IMR-90 (cell line): Measurements from ENCODE around the gene FAH. TPM values are rescaled to one million over a fixed set of nuclear protein-coding genes. Genes with fewer than 3 reads are reported as not detected.

Experiments used
- ATAC-seq: fragments of 200-7000 bp; cut with Tn5 transposase; 2 replicates; pipeline ENCODE4 v1.9.1; 2020; ENCODE audit warnings: low read depth, mild to moderate bottlenecking, moderate library complexity
- BruUV-seq: library from RNA; stranded (reverse); fragments of 400-500 nt; replicated peaks from 2 replicates; lab custom pipeline; 2021; lab: Mats Ljungman, UMichigan
- CTCF ChIA-PET: fragments of 300-600 bp; formaldehyde crosslinking; extraction: SDS; loops from one replicate; lab custom pipeline; 2021; ENCODE audit warnings: antibody characterized with exemption; lab: Yijun Ruan, JAX
- POLR2A ChIA-PET: fragments of 300-600 bp; sonication (Branson Sonifier 250); formaldehyde crosslinking; loops from one replicate; lab custom pipeline; 2022; ENCODE audit warnings: antibody characterized with exemption; ENCODE audit not compliant: unreplicated experiment; lab: Charles Lee
- DNase-seq: peaks from one replicate; pipeline ENCODE4 v3.0.0; 2013
- H2AFZ ChIP-seq: replicated peaks from 2 replicates; pipeline ENCODE3; 2013; ENCODE audit warnings: low read length, mild to moderate bottlenecking; ENCODE audit not compliant: poor library complexity
- H2AK5ac ChIP-seq: 2 replicates; pipeline ENCODE4 v1.6.1; 2013; ENCODE audit warnings: low read depth, low read length, inconsistent platforms
- H2AK9ac ChIP-seq: replicated peaks from 2 replicates; pipeline ENCODE3; 2013; ENCODE audit warnings: mild to moderate bottlenecking, low read depth, low read length, moderate library complexity; ENCODE audit not compliant: poor library complexity
- H2BK120ac ChIP-seq: 2 replicates; pipeline ENCODE4 v1.6.1; 2013; ENCODE audit warnings: low read depth, low read length, inconsistent platforms
- H2BK15ac ChIP-seq: 3 replicates; pipeline ENCODE4 v1.6.1; 2013; ENCODE audit warnings: low read depth, low read length, inconsistent platforms
- H2BK20ac ChIP-seq: 2 replicates; pipeline ENCODE4 v1.6.1; 2013; ENCODE audit warnings: low read depth, mild to moderate bottlenecking, inconsistent platforms, low read length, moderate library complexity
- H2BK5ac ChIP-seq: 2 replicates; pipeline ENCODE4 v1.6.1; 2013; ENCODE audit warnings: mild to moderate bottlenecking, low read depth, low read length, inconsistent platforms; ENCODE audit not compliant: poor library complexity, severe bottlenecking
- H3K14ac ChIP-seq: replicated peaks from 2 replicates; pipeline ENCODE4 v1.6.1; 2013; ENCODE audit warnings: low read depth, low read length, inconsistent platforms
- H3K18ac ChIP-seq: 2 replicates; pipeline ENCODE4 v1.6.1; 2013; ENCODE audit warnings: low read depth, low read length, control low read depth
- H3K23ac ChIP-seq: 2 replicates; pipeline ENCODE4 v1.6.1; 2013; ENCODE audit warnings: low read depth, low read length, inconsistent platforms
- H3K27ac ChIP-seq: 2 replicates; pipeline ENCODE4 v1.5.1; 2013; ENCODE audit warnings: mild to moderate bottlenecking, control low read depth, low read length; ENCODE audit not compliant: insufficient read depth
- H3K27me3 ChIP-seq: 2 replicates; pipeline ENCODE4 v1.6.1; 2013; ENCODE audit warnings: low read length; ENCODE audit not compliant: control insufficient read depth, insufficient read depth
- H3K36me3 ChIP-seq: 2 replicates; pipeline ENCODE4 v1.6.1; 2013; ENCODE audit warnings: low read length, mixed read lengths; ENCODE audit not compliant: control insufficient read depth, insufficient read depth
- H3K4ac ChIP-seq: 2 replicates; pipeline ENCODE4 v1.6.1; 2013; ENCODE audit warnings: low read depth, low read length, inconsistent platforms
- H3K4me1 ChIP-seq: 2 replicates; pipeline ENCODE4 v1.6.1; 2013; ENCODE audit warnings: low read length, mixed read lengths; ENCODE audit not compliant: control insufficient read depth, insufficient read depth
- H3K4me2 ChIP-seq: 2 replicates; pipeline ENCODE4 v1.6.1; 2013; ENCODE audit warnings: low read depth, mild to moderate bottlenecking, control low read depth, low read length, moderate library complexity
- H3K4me3 ChIP-seq: 2 replicates; pipeline ENCODE4 v1.5.1; 2013; ENCODE audit warnings: low read depth, mild to moderate bottlenecking, control low read depth, low read length, moderate library complexity; ENCODE audit not compliant: insufficient read depth
- H3K56ac ChIP-seq: 2 replicates; pipeline ENCODE4 v1.6.1; 2013; ENCODE audit warnings: low read length, inconsistent platforms; ENCODE audit not compliant: insufficient read depth; ENCODE audit errors: extremely low read depth
- H3K79me1 ChIP-seq, 2 experiments: 2 replicates each; pipeline ENCODE4 v1.6.1; 2013; ENCODE audit warnings: low read length in 2 of 2, inconsistent platforms in 1 of 2, low read depth in 1 of 2
- H3K9ac ChIP-seq: 2 replicates; pipeline ENCODE4 v1.6.1; 2013; ENCODE audit warnings: low read depth, low read length, control low read depth
- H3K9me1 ChIP-seq: 2 replicates; pipeline ENCODE4 v1.6.1; 2013; ENCODE audit warnings: low read length, inconsistent platforms; ENCODE audit not compliant: insufficient read depth
- H3K9me3 ChIP-seq: 2 replicates; pipeline ENCODE4 v1.6.1; 2013; ENCODE audit warnings: low read length; ENCODE audit not compliant: control insufficient read depth, insufficient read depth
- H4K20me1 ChIP-seq: 2 replicates; pipeline ENCODE4 v1.6.1; 2013; ENCODE audit warnings: low read length, inconsistent platforms; ENCODE audit not compliant: insufficient read depth
- H4K5ac ChIP-seq: 2 replicates; pipeline ENCODE4 v1.6.1; 2013; ENCODE audit warnings: mild to moderate bottlenecking, low read depth, low read length, control low read depth
- H4K8ac ChIP-seq, 2 experiments: 2 replicates each; pipeline ENCODE4 v1.6.1; 2013; ENCODE audit warnings: low read depth in 2 of 2, low read length in 2 of 2, control low read depth in 1 of 2, inconsistent platforms in 1 of 2
- H4K91ac ChIP-seq: 2 replicates; pipeline ENCODE4 v1.6.1; 2013; ENCODE audit warnings: low read depth, low read length, inconsistent platforms; ENCODE audit not compliant: insufficient read depth
- FOS ChIP-seq: fragments of 150-350 bp; IDR thresholded peaks from 2 replicates; pipeline ENCODE4 v1.6.1; 2016; ENCODE audit warnings: low read depth, low read length
- RAD21 ChIP-seq: IDR thresholded peaks from 2 replicates; pipeline ENCODE4 v1.6.1; 2012; ENCODE audit warnings: low read length, improper control_type of control experiment
- SMC3 ChIP-seq: fragments of 150-350 bp; IDR thresholded peaks from 2 replicates; pipeline ENCODE4 v1.6.1; 2016; ENCODE audit warnings: low read depth, mild to moderate bottlenecking, antibody characterized with exemption, low read length, moderate library complexity
- WGBS, 2 experiments: methylation state at CpG; one replicate each; pipeline versions ENCODE4 v1.1.5 to v1.1.7; 2013; ENCODE audit warnings: missing lambda C conversion rate in 2 of 2; ENCODE audit not compliant: insufficient read length in 1 of 2; ENCODE audit errors: extremely low coverage in 2 of 2; 5-methylcytosine and 5-hydroxymethylcytosine counted together
- dilution Hi-C: fragments of 300-500 bp; cut with HindIII; formaldehyde crosslinking; loops from one replicate; pipeline ENCODE4 v1.14.3; 2018; ENCODE audit warnings: low sequenced_read_pairs; ENCODE audit not compliant: unreplicated experiment
- in situ Hi-C: fragments of 300-500 bp; cut with MboI; formaldehyde crosslinking; loops from 3 replicates; pipeline ENCODE4 v1.14.3; 2019; ENCODE audit warnings: low sequenced_read_pairs, inconsistent platforms, mixed read lengths
- intact Hi-C: fragments of 100-400 bp; cut with micrococcal nuclease; formaldehyde crosslinking; loops from 2 replicates; pipeline ENCODE4 v1.10.0; 2022
- polyA plus RNA-seq, 3 experiments: library from polyadenylated mRNA; depleted of rRNA; stranded (reverse); fragments of >200 nt; gene quantifications; 2 replicates each; pipeline ENCODE4 v1.2.3, GENCODE V29; 2012; ENCODE audit warnings: low replicate concordance in 1 of 3
- total RNA-seq: library from RNA; depleted of rRNA; stranded (reverse); fragments of >200 nt; gene quantifications from 2 replicates; pipeline ENCODE4 v1.2.3, GENCODE V29; 2012; rRNA removed
- TF ChIP-seq, protein P1 (sequence below): conservative IDR thresholded peaks from 2 replicates; pipeline ENCODE4 v1.5.1; 2012; ENCODE audit warnings: mild to moderate bottlenecking, low read depth, low read length, improper control_type of control experiment

The FAH gene
- total and polyA plus RNA-seq, 2 of the 4 experiments (the other 2 are of a cell fraction): 43.1 to 48.6 TPM

DNA sequence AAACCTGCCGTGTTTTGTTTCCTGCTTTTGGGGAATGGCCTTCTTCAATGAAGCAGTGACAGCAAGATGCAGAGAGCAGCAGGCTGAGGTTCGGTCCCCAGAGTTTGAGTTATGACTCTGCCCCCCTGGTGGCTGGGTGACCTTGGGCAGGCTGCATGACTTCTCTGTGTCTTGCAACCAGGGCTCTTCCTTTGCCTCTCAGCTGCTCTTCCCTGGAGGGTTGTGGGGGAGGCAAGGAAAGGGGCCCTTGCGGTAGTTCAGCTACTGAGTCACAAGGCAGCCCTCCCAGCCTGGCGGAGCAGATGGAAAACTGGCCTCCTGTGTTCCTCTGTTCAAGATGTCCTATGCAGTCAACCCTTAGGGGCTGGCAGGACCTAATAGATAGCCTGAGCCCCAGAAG, 82.1 kb downstream of the FAH start:
- no peak overlapping the region for H3K14ac ChIP-seq
- no peak overlapping the region for H2AK5ac ChIP-seq
- no peak overlapping the region for H2BK15ac ChIP-seq
- no peaks in the 10 kb centered on the region for H3K9me3 ChIP-seq
- no peaks in the 10 kb centered on the region for H3K4me1 ChIP-seq
- no peak overlapping the region for H3K27ac ChIP-seq
- no peak overlapping the region for H2BK20ac ChIP-seq
- H3K79me1 ChIP-seq: no peaks in the 10 kb centered on the region
- no peak overlapping the region for H3K23ac ChIP-seq
- CTCF ChIA-PET: interaction anchor here (0.6 to 0.8 kb wide), 2 partner anchors 11 to 77 kb away, joined by 3 to 4 read pairs; no protein-coding TSS in a partner anchor
- WGBS, 2 experiments: 80% methylated on average over 2 of the region's 4 CpGs; no CpG with 5 or more reads in 1 of the 2 experiments
- no peak overlapping the region for H4K91ac ChIP-seq
- no peak overlapping the region for H3K56ac ChIP-seq
- H3K4me2 ChIP-seq: no peak overlapping the region
- no peak overlapping the region for H2AK9ac ChIP-seq
- no peak overlapping the region for H3K18ac ChIP-seq
- ATAC-seq (peak; percentile 21; the same call in 1 of the 2 replicates), DNase-seq (peak; percentile 14)
- H4K8ac ChIP-seq: no peak overlapping the region
- H3K4ac ChIP-seq: no peak overlapping the region
- no peak overlapping the region for H2BK5ac ChIP-seq
- no peak overlapping the region for H4K5ac ChIP-seq
- no peak overlapping the region for H2BK120ac ChIP-seq
- intact Hi-C loops: loop anchor here (10.0 kb wide), 1 partner anchor 170 kb away; no protein-coding TSS in a partner anchor
- 0 out of 2 replicates have a peak, but pooled peaks cover 3% of the 10 kb centered on the region for H3K9me1 ChIP-seq
- BruUV-seq: no TSS peak
- TF ChIP-seq FOS: no peak
- TF ChIP-seq, protein P1, sequence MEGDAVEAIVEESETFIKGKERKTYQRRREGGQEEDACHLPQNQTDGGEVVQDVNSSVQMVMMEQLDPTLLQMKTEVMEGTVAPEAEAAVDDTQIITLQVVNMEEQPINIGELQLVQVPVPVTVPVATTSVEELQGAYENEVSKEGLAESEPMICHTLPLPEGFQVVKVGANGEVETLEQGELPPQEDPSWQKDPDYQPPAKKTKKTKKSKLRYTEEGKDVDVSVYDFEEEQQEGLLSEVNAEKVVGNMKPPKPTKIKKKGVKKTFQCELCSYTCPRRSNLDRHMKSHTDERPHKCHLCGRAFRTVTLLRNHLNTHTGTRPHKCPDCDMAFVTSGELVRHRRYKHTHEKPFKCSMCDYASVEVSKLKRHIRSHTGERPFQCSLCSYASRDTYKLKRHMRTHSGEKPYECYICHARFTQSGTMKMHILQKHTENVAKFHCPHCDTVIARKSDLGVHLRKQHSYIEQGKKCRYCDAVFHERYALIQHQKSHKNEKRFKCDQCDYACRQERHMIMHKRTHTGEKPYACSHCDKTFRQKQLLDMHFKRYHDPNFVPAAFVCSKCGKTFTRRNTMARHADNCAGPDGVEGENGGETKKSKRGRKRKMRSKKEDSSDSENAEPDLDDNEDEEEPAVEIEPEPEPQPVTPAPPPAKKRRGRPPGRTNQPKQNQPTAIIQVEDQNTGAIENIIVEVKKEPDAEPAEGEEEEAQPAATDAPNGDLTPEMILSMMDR: peak; percentile 36
- peak; percentile 47; the same call in 1 of the 2 replicates for TF ChIP-seq SMC3
- peak; percentile 42 for TF ChIP-seq RAD21
- no peak overlapping the region for H3K4me3 ChIP-seq
- peaks cover 28% of the 10 kb centered on the region for H3K27me3 ChIP-seq
- POLR2A ChIA-PET: no interaction called here
- no peaks in the 10 kb centered on the region for H4K20me1 ChIP-seq
- dilution Hi-C loops: no loop called here
- H3K36me3 ChIP-seq: no peaks in the 10 kb centered on the region
- H2AFZ ChIP-seq: peak overlapping the region; percentile 14
- in situ Hi-C loops: no loop called here
- H3K9ac ChIP-seq: no peak overlapping the region

Other genes with a start within 250 kb of the FAH start
- 2.5 and 4.5 TPM in 2 replicates for gene BCL2A1, start 181.8 kb upstream of the FAH start, total RNA-seq
- 2.2 and 2.3 TPM in 2 replicates for gene BCL2A1, start 181.8 kb upstream of the FAH start, polyA plus RNA-seq (2012; rRNA removed)
- 88.6 and 96.4 TPM in 2 replicates for gene ZFAND6, start 93.3 kb upstream of the FAH start, total RNA-seq
- 56.0 and 77.5 TPM in 2 replicates for gene ZFAND6, start 93.3 kb upstream of the FAH start, polyA plus RNA-seq (2012; rRNA removed)
- gene CTXND1, start 99.2 kb downstream of the FAH start, total RNA-seq: not detected in 2 replicates
- not detected in 2 replicates for gene CTXND1, start 99.2 kb downstream of the FAH start, polyA plus RNA-seq (2012; rRNA removed)